Activated T-helper 2 cell treated with anti-CD3 and anti-CD28 coated beads, Interferon-gamma antibody, Interleukin-2, Interleukin-4, amounts not matched to agents 10 μg/mL and 5 μg/mL and 100 μg/mL, durations not matched to agents 14 hours and 24 hours and 36 hours (primary cell): ENCODE measurements around the gene TSC2. TPM values are rescaled to one million over a fixed set of nuclear protein-coding genes. Genes with fewer than 3 reads are reported as not detected.

ENCODE experiments used
- DNase-seq: peaks from one replicate; pipeline ENCODE4 v3.0.0; 2021; ENCODE audit warnings: low spot score
- H3K27ac Mint-ChIP-seq: one replicate; pipeline ENCODE4 v1.8.0; 2021; ENCODE audit warnings: mixed read lengths
- H3K27me3 Mint-ChIP-seq: one replicate; pipeline ENCODE4 v1.8.0; 2021; ENCODE audit warnings: low read depth, mixed read lengths
- H3K36me3 Mint-ChIP-seq: one replicate; pipeline ENCODE4 v1.8.0; 2021; ENCODE audit warnings: low read depth, mixed read lengths
- H3K4me1 Mint-ChIP-seq: one replicate; pipeline ENCODE4 v1.8.0; 2021; ENCODE audit warnings: low read depth, mixed read lengths
- H3K4me3 Mint-ChIP-seq: one replicate; pipeline ENCODE4 v1.8.0; 2021; ENCODE audit warnings: low read depth, mild to moderate bottlenecking, moderate library complexity, mixed read lengths
- H3K9me3 Mint-ChIP-seq: one replicate; pipeline ENCODE4 v1.8.0; 2021; ENCODE audit warnings: mixed read lengths
- intact Hi-C: fragments of 100-400 bp; cut with micrococcal nuclease; formaldehyde crosslinking; loops from one replicate; pipeline ENCODE4 v1.15.1; 2023
- total RNA-seq: library from RNA; stranded (reverse); gene quantifications from 2 replicates; pipeline ENCODE4 v1.2.3, GENCODE V29; 2022

Gene TSC2
- total RNA-seq, 1 donor from 2014 or later: 89.7 TPM

- H3K4me3 Mint-ChIP-seq: no peak overlapping the region
- H3K36me3 Mint-ChIP-seq: no peaks in the 10 kb centered on the region
- peaks cover 16% of the 10 kb centered on the region for H3K27me3 Mint-ChIP-seq
- DNase-seq: no peak
- H3K27ac Mint-ChIP-seq: no peak overlapping the region
- intact Hi-C loops: no loop called here
- peaks cover 2% of the 10 kb centered on the region for H3K4me1 Mint-ChIP-seq
- H3K9me3 Mint-ChIP-seq: no peaks in the 10 kb centered on the region
Observed at GRCh38 chr16:2016407-2016922, 31.3 kb upstream of the TSC2 start.

GRCh38 chr16:2019518-2019920, 28.3 kb upstream of the TSC2 start, which contains the start of gene NPW:
TSS of gene NPW (plus strand) at chr16:2019785.
- intact Hi-C loops: no loop called here
- H3K36me3 Mint-ChIP-seq: no peaks in the 10 kb centered on the region
- no peak for DNase-seq
- peak within 1 kb of the TSS; percentile 42 for H3K4me3 Mint-ChIP-seq
- H3K27me3 Mint-ChIP-seq: peaks cover 26% of the 10 kb centered on the region
- no peaks in the 10 kb centered on the region for H3K9me3 Mint-ChIP-seq
- H3K4me1 Mint-ChIP-seq: peaks cover 11% of the 10 kb centered on the region
- no peak within 1 kb of the TSS for H3K27ac Mint-ChIP-seq

GRCh38 chr16:2019921-2020831, 27.6 kb upstream of the TSC2 start:
- Mint-ChIP-seq H3K9me3 (no peaks in the 10 kb centered on the region), H3K4me3 (peak overlapping the region; percentile 42), H3K36me3 (no peaks in the 10 kb centered on the region), H3K4me1 (peaks cover 11% of the 10 kb centered on the region), H3K27ac (no peak overlapping the region), H3K27me3 (peaks cover 28% of the 10 kb centered on the region)
- intact Hi-C loops: loop anchor here (5.0 to 10.0 kb wide), 2 partner anchors 235 to 322 kb away; partner anchors contain the start of genes ABCA3 and ECI1
- no peak for DNase-seq

- intact Hi-C loops: loop anchor here (1.0 to 10.0 kb wide), 3 partner anchors 133 to 320 kb away; partner anchors contain the start of genes ABCA3, ECI1 and TRAF7
- peaks cover 16% of the 10 kb centered on the region for H3K4me1 Mint-ChIP-seq
- no peaks in the 10 kb centered on the region for H3K9me3 Mint-ChIP-seq
- H3K27me3 Mint-ChIP-seq: peaks cover 38% of the 10 kb centered on the region
- no peaks in the 10 kb centered on the region for H3K36me3 Mint-ChIP-seq
- DNase-seq: no peak
- H3K4me3 Mint-ChIP-seq: peak overlapping the region; percentile 73
- no peak overlapping the region for H3K27ac Mint-ChIP-seq
Observed at GRCh38 chr16:2022723-2023091, 25.1 kb upstream of the TSC2 start.

GRCh38 chr16:2023092-2024031, 24.4 kb upstream of the TSC2 start:
- Mint-ChIP-seq H3K27me3 (peaks cover 42% of the 10 kb centered on the region), H3K27ac (peak overlapping the region; percentile 28)
- intact Hi-C loops: loop anchor here (1.0 to 10.0 kb wide), 3 partner anchors 132 to 319 kb away; partner anchors contain the start of genes ABCA3, ECI1 and TRAF7

GRCh38 chr16:2024032-2024420, 23.8 kb upstream of the TSC2 start:
- H3K27ac Mint-ChIP-seq: no peak overlapping the region
- H3K4me3 Mint-ChIP-seq: no peak overlapping the region
- no peak for DNase-seq
- no peaks in the 10 kb centered on the region for H3K36me3 Mint-ChIP-seq
- H3K4me1 Mint-ChIP-seq: peaks cover 16% of the 10 kb centered on the region
- H3K9me3 Mint-ChIP-seq: no peaks in the 10 kb centered on the region
- intact Hi-C loops: loop anchor here (5.0 to 10.0 kb wide), 2 partner anchors 231 to 318 kb away; partner anchors contain the start of genes ABCA3 and ECI1
- peaks cover 42% of the 10 kb centered on the region for H3K27me3 Mint-ChIP-seq

More at GRCh38 chr16:2023092-2024031, 24.4 kb upstream of the TSC2 start:
- peak; percentile 90 for DNase-seq
- Mint-ChIP-seq H3K36me3 (no peaks in the 10 kb centered on the region), H3K9me3 (no peaks in the 10 kb centered on the region), H3K4me1 (peaks cover 16% of the 10 kb centered on the region), H3K4me3 (peak overlapping the region; percentile 73)

GRCh38 chr16:2025251-2025650, 22.5 kb upstream of the TSC2 start:
- Mint-ChIP-seq H3K36me3 (no peaks in the 10 kb centered on the region), H3K27ac (no peak overlapping the region), H3K4me3 (no peak overlapping the region), H3K4me1 (peaks cover 16% of the 10 kb centered on the region), H3K9me3 (no peaks in the 10 kb centered on the region), H3K27me3 (peaks cover 43% of the 10 kb centered on the region)
- no peak for DNase-seq
- intact Hi-C loops: loop anchor here (10.0 kb wide), 1 partner anchor 230 kb away; the partner anchor contains the start of gene ECI1

GRCh38 chr16:2025878-2026460, 21.8 kb upstream of the TSC2 start:
- Mint-ChIP-seq H3K9me3 (no peaks in the 10 kb centered on the region), H3K27ac (no peak overlapping the region), H3K4me3 (peak overlapping the region; percentile 33), H3K27me3 (peaks cover 38% of the 10 kb centered on the region), H3K4me1 (peaks cover 14% of the 10 kb centered on the region), H3K36me3 (no peaks in the 10 kb centered on the region)
- no peak for DNase-seq
- intact Hi-C loops: loop anchor here (10.0 kb wide), 1 partner anchor 229 kb away; the partner anchor contains the start of gene ECI1

- DNase-seq: no peak
- Mint-ChIP-seq H3K4me3 (peak within 1 kb of the TSS; percentile 52), H3K9me3 (no peaks in the 10 kb centered on the region), H3K27ac (no peak within 1 kb of the TSS), H3K27me3 (peaks cover 36% of the 10 kb centered on the region), H3K36me3 (no peaks in the 10 kb centered on the region), H3K4me1 (peaks cover 14% of the 10 kb centered on the region)
- intact Hi-C loops: loop anchor here (10.0 kb wide), 1 partner anchor 228 kb away; the partner anchor contains the start of gene ECI1
Observed at GRCh38 chr16:2026461-2027023, 21.2 kb upstream of the TSC2 start, which contains the start of gene NHERF2. TSS of gene NHERF2 (plus strand) at chr16:2026902. CDS start at chr16:2027006, 104 bp downstream.

GRCh38 chr16:2027024-2028010, 20.5 kb upstream of the TSC2 start:
- peak overlapping the region; percentile 52 for H3K4me3 Mint-ChIP-seq
- no peak overlapping the region for H3K27ac Mint-ChIP-seq
- intact Hi-C loops: loop anchor here (10.0 kb wide), 1 partner anchor 227 kb away; the partner anchor contains the start of gene ECI1
- peaks cover 34% of the 10 kb centered on the region for H3K27me3 Mint-ChIP-seq
- H3K4me1 Mint-ChIP-seq: peaks cover 14% of the 10 kb centered on the region
- no peaks in the 10 kb centered on the region for H3K9me3 Mint-ChIP-seq
- no peaks in the 10 kb centered on the region for H3K36me3 Mint-ChIP-seq
- no peak for DNase-seq
